Activated CD4-positive, alpha-beta T cell treated with anti-CD3 and anti-CD28 coated beads, Interleukin-2, Interleukin-4, amounts not matched to agents 100 ng/mL and 50 ng/mL, durations not matched to agents 16 hours and 8 hours (primary cell): ENCODE measurements around the gene TOLLIP.

Experiments used
- DNase-seq: peaks from one replicate; pipeline ENCODE4 v3.0.0-alpha.2; 2020; ENCODE audit warnings: low spot score

The TOLLIP gene

GRCh38 chr11:1231396-1232020 lies 77.9 kb downstream of the TOLLIP start:
- DNase-seq, result no peak

- DNase-seq, result no peak
Observed at GRCh38 chr11:1230456-1231395, 78.7 kb downstream of the TOLLIP start.

- DNase-seq, result no peak
Observed at GRCh38 chr11:1230121-1230455, 79.3 kb downstream of the TOLLIP start.

GRCh38 chr11:1229471-1230120 lies 79.8 kb downstream of the TOLLIP start:
- DNase-seq, result no peak

GRCh38 chr11:1228921-1229451 lies 80.4 kb downstream of the TOLLIP start:
- no peak for DNase-seq

GRCh38 chr11:1228101-1228821 lies 81.2 kb downstream of the TOLLIP start:
- DNase-seq, result no peak

- no peak for DNase-seq
Observed at GRCh38 chr11:1227551-1228100, 81.8 kb downstream of the TOLLIP start.

GRCh38 chr11:1226986-1227550 lies 82.4 kb downstream of the TOLLIP start:
- no peak for DNase-seq

GRCh38 chr11:1226226-1226985 lies 83.0 kb downstream of the TOLLIP start:
- no peak for DNase-seq

- no peak for DNase-seq
Observed at GRCh38 chr11:1225386-1226225, 83.8 kb downstream of the TOLLIP start.

- no peak for DNase-seq
Observed at GRCh38 chr11:1224491-1225385, 84.7 kb downstream of the TOLLIP start.
